HG02798 (cell line): ENCODE measurements around the gene FSTL4.

Source experiments
- ATAC-seq: cut with Tn5 transposase; IDR thresholded peaks from one replicate; pipeline ENCODE4 v1.9.1; 2021; ENCODE audit warnings: mild to moderate bottlenecking; ENCODE audit not compliant: unreplicated experiment, poor library complexity

The FSTL4 gene

DNA sequence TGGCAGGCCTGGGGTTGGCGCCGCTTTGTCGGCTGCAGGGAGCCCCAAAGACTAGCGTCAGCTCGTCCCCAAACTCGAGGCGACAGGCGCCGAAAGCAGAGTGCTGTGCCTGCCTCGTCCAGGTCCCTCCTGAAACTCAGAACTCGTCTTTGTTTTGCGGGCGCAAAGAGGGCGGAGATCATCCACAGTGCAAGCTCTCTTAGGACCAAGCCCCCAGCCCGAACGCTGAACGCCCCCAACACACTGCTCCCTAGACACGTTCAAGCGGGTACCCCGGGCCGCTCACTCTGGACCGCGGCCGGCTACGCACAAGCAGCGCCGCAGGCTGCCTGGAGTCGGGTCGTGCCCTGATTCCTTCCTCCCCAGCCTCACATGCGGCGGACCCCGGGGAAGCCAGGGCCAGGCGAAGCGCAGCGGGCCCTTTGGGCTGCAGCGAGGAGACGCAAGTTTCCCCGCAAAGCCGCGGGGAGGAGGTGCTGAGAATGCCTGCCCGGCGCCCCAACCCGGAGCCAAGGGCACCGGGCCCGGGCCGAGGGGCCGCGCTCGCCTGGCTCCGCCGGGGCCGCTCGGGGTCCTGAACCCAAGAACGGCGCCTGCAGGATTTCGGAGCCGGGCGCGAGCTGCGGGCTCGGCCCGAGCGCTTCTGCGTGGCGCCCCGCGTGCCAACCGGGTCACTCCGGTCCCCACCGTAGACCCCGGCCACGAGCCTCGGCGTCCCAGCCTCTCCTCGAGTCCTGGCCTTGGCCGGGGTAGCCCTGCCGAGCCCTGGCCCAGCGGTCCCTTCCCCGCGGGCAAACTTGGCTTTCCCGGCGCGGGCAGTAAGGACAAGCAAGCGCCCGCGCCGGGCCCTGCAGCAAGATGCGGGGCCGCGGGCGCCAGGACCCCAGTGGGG lies 738 bp downstream of the FSTL4 start:
- ATAC-seq = no peak

DNA sequence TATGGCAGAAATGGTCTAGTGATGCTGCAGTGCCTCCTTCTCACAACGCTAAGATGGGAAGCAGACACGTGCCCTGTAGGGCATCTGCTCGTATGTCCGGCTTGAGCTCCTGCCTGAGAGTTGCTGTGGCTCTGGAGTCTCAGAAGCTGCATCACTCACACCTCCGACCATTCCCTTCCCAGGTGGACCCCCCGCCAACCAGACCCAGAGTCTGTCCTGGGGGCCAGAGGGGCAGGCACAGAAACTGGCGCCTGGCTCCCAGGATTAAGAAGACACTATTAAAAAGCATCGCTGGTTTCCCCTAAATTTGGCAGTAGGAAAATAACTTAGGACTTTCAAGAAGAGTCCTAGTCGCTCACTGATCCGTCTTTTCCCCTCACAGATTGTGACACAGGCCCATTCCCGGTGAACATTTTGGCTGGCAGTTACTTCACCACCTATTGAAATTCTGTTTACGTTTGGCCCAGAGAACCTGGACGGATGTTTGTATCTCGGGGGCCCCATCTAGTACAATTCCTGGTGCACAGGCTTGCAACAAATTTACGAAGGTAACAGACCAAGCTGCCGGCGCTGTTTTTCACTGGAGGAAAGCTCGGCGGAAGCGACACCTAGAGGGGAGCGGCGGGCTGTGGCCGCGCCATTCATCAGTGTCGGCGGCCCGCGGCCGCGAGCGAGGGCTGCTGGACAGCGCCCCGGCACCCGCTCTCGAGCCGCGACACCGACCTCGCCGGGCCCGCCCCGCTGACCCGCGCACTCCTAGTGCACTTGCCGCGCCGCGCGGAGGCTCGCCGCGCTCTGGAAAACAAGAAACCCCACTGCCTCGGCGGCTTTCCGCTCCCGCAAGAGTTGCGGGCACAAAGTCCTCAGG lies 1.6 kb downstream of the FSTL4 start:
- no peak for ATAC-seq

DNA sequence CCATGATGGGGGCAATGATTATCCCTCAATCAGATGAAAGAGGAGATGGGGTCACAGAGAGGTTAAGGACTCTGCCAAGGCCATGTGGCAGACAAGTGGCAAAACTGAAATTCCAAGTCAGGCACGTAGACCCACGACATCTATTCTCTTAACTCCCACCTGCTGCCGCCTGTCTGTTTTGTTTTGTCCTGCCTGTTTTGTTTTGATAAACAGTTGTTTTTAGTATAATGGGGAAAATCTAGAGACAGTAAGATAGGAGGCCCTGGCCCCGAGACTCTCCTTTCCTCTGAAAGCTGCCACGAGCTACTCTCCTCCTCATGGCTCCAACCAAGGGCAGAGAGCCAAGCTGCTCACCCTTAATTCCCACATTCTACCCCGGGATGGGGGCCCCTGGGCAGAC lies 4.9 kb downstream of the FSTL4 start:
- ATAC-seq = no peak

DNA sequence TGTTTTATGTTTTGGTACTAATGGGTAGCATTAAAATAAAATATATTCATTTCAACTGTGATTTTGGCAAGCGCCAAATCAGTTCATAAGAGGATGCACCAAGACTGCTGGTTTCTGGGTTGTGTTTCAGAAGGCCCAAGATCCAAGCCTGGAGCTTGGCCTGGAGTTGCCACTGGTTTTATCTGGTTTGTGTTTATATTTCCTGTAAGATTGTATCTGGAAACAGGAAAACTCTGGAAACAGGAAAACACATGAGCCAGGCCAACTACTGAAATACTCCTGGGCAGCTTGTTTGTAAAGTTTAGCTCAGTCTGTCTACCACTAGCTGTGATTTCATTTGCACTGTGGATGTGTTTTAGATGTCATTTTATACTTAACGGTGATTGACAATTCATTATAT lies 5.5 kb downstream of the FSTL4 start:
- no peak for ATAC-seq

DNA sequence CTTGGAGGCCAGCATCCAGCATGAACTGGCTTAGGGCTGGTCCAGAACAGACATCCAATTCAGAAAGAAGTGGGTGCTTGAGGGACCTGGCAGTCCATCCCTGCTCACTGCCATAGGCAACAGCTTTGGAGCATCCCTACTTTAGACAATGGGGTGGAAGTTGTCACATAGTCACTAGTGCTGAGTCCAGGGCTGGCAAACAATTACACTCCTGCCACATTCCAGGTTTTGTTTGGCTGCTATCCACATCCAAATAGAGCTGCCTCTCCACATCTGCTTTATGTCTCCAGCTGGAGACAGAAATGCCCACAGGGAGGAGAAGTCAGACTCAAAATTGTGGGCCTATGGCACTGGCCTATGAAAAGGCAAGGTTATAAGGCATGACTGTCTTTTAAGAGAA lies 7.0 kb downstream of the FSTL4 start:
- no peak for ATAC-seq

DNA sequence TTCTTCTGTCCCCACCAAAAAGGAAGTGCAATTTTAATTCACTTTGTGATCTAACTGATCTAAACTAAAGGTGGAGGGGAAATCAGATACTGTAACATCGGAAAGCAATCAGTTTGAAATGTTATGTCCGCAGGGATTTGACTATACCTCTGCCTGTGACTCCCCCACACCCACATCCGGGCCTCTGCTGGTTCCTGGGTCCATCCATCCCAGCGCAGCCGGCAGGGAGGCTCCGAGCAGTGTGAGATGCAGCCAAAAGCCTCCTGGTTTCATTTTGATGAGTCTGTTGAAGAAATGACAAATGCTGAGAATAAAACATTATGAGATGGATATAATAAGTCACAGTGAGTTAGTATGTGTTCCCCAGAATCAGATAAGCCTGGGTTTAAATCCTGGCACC lies 8.6 kb downstream of the FSTL4 start:
- no peak for ATAC-seq

DNA sequence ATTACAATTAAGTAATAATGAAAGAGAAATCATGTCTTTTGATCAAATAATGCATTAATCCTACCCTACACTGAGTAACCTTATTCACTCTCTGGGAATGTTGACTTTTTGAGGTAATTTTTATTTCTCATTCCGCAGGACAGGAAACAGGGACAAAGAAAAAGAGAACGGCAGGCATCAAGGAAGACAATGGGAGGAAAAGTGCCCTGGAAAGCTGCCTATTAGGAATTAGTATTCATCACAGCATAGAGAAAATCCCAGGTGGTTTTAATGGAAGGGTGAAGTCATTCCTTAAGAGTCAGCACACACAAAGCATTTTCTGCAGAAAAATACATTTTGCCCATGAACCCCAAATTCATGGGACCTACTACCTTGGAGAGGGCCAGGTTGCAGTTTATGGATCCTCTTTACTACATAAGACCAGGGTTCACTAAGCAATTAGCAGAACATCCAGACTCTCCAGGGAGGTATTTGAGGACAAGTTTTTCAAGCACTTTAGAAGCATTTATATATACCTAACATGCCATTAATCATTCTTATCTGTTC lies 9.4 kb downstream of the FSTL4 start:
- no peak for ATAC-seq

DNA sequence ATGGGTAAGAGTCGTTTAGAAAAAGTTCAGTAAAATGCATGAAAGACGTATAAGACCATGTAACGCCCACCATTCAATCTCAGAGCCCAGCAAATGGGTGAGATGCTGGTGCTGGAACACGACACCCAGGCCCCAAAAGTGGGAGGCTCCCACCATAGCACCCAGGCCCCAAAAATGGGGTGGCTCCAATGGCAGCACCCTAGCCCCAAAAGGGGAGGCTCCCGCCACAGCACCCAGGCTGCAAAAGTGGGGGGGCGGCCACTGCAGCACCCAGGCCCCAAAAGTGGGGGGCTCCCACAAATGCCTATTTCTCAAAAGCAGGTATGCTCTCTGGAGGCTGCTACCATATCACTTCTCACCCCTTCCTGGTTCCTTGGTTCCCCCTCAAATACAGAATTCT lies 12.7 kb downstream of the FSTL4 start:
- ATAC-seq = no peak

DNA sequence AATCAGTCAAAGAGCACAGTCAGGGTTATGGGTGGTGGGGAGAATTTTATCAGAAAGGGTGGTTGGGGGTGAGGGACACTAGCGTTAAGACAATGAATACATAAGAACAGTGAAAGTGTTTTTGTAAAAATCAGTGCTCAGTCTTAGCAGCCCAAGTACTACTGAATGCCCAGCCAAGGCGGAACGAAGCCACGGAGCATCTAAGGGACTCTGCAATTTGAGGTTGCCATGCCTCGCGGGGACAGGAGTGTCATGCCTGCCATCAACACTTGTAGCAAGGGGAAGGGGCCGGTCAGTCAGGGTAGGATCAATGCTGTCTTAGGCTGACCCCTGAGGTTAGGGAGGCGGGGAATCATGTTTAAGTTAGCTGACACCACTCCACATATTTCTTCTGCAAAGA lies 13.3 kb downstream of the FSTL4 start:
- ATAC-seq = no peak

DNA sequence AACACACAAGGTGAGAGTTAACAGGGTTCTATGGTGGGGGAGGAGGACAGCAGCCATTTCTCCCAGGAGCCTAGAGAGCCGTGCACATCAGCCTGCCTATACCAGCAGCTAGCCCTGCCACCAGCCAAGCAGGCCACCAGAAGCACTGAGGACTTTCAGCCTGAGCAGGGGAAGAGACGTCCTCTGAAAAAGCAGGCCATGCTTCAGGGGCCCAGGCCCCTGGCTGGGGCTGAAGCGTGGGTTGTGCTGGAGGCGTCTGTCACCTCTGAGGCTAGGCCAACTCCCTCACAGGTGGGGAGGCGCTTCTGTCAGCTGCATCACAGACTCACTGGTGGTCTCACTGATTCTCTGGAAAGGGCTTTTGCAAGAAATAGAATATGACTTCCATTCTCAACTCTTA lies 16.3 kb downstream of the FSTL4 start:
- ATAC-seq = no peak

DNA sequence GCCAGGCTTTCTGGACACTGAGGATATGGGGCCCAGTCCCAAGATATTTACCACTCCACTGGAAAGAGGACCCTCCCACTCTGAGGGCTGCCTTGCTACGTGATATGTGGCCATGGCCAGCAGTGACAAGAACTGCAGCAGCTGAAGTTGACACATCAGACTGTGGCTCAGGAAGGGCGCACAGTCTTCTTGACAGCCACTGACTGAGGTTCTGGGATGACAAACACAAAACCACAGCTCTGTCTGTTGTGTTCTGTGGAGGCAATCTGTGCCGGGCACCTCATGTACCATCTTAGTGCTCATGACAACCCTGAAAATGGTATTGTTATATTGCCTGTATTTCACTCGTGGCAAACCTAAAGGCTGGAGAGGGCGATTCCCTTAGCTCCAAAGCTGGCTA lies 16.9 kb downstream of the FSTL4 start:
- no peak for ATAC-seq

DNA sequence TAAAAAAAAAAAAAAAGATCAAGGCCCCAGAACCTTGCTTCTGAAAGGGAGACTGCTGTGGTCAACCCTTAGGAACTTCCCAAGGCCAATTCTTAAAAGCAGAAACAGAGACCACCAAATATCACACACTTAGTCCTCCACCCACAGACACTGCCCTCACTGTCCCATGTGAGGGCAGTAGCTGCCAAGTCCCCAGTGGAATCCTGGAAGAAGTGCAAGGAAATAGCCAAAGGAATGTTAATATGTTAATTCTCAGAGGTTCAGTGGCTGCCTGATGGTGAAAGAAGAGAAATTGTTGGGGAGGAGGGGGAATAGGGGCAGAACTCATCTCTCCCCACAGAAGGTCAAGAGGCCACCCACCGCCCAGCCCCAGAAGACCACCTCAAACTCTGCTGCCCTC lies 23.1 kb downstream of the FSTL4 start:
- no peak for ATAC-seq

DNA sequence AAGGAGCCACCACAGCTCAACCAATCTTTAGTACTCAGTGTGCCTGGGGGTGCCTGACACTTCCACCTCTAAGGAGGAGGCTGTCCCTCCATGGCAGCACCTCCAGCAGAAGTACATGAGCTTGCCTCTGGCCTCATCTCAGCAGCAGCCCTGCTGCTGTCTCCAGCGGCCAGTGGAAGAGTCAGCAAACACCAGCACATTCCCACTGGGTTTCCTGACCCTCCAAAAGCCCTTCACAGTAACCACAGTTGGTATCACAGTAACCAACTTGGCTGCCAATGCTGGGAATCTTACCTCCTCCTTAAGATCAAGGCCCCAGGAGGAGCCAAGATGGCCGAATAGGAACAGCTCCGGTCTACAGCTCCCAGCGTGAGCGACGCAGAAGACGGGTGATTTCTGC lies 29.4 kb downstream of the FSTL4 start:
- ATAC-seq = no peak

DNA sequence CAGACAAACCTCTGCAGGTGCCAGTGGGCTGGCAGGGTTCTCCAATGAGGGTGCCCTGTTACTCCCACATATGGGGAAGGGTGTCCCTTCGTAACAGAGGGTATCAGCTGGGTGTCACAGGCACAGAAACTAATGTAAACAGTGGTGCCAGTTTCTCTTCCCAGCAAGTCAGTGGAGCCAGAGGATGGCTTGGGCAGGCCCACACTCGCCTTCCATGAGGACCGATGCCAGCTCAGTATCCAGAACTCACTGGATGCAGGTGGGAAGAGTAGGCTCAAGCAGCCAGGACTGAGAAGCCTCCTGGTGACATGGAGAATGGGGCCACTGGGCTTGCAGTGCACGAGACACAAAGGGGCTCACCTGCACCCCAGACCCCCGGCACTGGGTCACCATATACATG lies 30.4 kb downstream of the FSTL4 start:
- ATAC-seq = no peak

DNA sequence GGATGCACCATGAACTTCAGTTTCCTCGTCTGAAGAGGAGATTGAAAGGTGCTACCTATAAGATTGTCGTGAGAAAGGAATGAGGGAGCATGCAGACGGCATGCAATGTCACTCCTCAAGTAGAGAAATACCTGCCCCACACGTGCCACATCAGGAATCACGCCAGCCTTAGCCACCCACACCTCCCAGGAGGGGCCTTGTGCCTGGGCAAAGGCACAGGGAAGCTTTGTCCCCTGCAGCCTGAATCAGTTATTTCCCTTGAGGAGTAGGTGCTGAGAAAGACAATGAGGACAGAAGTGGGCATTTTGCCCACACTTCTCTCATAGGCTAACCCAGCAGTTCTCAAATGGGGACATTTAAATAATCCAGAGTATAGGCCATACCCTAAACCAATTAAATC lies 31.0 kb downstream of the FSTL4 start:
- no peak for ATAC-seq

DNA sequence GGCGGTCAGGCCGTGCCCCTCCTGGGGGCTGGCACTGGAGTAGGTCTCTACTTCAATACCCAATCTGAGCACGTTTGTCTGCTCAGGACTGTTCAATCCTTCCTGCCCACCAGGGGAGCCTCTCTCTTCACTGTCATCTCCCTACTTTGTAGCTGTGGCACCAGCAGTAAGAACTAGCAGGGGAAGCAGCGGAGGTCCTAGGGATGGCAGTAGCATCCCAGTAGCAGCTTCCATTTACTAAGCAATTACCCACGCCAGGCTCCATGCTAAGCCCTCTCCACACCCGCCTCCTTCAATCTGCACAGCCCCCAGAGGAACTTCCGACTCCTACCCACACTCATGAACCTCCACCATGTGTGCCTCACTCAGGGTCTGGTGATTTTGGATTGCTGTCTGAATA lies 31.7 kb downstream of the FSTL4 start:
- no peak for ATAC-seq

DNA sequence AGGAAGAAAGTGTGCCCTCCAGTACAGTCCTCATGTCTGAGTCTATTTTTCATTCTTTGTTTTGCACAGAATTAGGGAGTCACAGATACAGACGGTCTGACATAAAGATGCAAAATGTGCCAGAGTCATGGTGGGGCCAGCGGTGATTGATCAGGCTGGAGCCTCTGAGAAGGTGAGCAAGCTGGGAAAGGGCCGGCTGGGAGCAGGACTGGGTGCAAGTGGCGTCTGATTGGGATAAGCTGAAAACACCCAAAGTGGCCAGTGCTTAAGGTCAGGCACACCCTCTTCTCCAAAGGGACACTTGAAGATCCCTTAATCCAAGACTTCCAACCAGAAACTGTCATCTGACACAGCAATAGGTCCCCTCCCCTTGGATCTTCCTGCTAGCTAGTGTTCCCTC lies 32.6 kb downstream of the FSTL4 start:
- no peak for ATAC-seq

DNA sequence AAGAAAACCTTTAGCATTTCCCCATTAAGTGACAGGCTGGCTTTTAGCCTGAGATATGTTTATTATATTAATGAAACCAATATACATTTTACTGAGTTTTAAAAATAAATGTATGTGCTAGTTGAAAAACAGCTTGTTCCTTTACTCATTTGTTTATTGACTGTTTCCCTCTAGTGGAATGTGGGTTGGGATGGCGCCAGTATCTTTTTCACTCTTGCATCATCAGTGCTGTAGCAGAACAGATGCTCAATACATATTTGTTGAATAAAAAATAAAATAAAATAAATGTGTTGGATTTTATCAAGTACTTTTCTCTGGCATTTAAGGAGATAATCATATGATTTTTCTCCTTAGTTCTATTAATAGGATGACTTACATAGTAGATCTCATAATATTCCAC lies 43.0 kb downstream of the FSTL4 start:
- no peak for ATAC-seq

DNA sequence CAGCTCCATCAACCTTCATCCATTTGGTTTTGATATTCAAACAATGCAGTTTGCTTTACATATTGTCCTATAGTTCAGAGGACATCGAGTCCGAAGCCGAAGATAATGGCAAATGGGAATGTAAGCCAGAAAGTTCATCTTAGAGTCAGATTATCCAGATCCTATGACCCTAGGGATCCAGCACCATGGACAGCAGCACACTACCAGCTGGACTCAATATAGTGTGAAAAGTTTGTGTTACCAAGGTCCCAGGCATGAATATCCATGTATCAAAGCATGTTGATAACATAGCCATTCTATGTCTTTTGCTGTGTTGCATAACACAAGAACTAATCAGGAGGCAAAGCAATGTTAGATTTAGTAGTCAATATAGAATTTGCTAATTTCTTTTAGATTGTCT lies 46.3 kb downstream of the FSTL4 start:
- no peak for ATAC-seq

DNA sequence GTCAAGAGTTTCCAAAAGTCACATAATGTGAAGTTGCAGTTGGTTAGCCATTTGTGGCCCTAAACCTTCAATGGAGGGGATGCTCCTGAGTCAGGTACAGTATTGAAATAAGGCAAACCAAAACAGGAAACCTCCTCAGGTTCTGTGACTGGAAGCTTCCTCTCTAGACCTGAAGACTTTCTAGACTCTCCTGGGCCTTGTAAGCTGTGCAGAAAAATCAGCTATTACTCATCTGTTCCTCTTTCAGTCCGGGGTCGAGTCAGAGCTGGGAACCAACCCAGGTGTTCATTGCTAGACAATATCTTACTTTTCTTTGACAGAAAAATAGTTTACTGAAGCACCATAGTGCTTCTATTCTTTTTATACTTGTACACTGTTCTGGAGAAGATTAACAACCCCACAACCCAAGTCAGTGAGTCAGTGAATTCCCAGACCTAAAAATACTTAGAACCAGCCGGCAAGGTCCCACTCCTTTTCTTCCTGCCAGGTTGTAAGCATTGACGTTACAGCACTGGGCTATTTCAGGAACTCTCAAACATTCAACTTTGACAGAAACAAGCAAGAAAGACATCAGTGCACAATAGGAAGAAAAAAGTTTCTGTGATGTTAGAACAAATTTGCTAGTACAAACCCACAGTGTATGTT lies 47.3 kb downstream of the FSTL4 start:
- ATAC-seq = no peak

DNA sequence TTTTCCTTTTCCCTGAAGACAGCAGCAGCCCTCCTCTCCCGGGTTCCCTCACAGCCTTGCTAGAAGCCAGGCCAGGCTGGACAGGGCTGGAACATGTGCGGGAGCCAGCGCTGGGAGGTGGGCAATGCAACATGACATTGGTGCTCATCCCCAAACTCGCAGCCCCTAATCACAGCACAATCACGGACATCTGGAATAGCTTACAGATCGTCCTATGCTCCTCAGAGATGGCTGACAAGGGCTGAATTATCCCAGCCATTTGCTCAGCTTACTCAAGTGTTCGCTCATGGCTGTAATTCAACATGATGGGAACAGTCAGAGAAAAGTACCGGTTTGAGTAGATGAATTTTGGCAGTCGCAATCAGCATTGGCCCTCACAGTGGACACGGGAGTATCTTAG lies 49.8 kb downstream of the FSTL4 start:
- no peak for ATAC-seq
